Measurements from ENCODE around the gene KAT6B.

Gene KAT6B

DNA sequence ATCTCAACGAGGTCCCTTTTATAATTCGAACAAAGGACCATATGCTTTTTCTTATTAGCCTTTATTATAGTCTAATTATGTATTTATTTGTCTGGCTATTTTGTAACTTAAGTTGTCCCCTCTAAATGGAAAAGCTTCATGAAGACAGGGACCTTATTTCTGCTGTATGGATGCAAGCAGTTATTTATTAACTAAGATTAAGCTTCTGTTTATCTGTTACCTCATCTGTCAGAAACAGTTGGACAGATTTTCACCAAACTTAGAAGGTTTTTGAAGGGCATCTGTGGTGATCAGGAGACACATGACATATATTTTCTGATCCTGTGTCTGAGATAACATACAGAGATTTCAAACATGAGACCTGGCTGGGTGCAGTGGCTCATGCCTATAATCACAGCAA is 43.2 kb downstream of the KAT6B start:
- no peaks in the 10 kb centered on the region for H3K27me3 ChIP-seq
- H3K4me1 ChIP-seq: peaks cover 11% of the 10 kb centered on the region
- H3K9me3 ChIP-seq: no peaks in the 10 kb centered on the region
- no peak for DNase-seq
- H3K4me3 ChIP-seq (ENCODE audit: low read depth, low read length): no peak overlapping the region
- no peaks in the 10 kb centered on the region for H3K36me3 ChIP-seq
- TF ChIP-seq, protein P1, sequence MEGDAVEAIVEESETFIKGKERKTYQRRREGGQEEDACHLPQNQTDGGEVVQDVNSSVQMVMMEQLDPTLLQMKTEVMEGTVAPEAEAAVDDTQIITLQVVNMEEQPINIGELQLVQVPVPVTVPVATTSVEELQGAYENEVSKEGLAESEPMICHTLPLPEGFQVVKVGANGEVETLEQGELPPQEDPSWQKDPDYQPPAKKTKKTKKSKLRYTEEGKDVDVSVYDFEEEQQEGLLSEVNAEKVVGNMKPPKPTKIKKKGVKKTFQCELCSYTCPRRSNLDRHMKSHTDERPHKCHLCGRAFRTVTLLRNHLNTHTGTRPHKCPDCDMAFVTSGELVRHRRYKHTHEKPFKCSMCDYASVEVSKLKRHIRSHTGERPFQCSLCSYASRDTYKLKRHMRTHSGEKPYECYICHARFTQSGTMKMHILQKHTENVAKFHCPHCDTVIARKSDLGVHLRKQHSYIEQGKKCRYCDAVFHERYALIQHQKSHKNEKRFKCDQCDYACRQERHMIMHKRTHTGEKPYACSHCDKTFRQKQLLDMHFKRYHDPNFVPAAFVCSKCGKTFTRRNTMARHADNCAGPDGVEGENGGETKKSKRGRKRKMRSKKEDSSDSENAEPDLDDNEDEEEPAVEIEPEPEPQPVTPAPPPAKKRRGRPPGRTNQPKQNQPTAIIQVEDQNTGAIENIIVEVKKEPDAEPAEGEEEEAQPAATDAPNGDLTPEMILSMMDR (IDR thresholded peaks at IDR 0.05; ENCODE audit: low read depth, low read length): no peak

DNA sequence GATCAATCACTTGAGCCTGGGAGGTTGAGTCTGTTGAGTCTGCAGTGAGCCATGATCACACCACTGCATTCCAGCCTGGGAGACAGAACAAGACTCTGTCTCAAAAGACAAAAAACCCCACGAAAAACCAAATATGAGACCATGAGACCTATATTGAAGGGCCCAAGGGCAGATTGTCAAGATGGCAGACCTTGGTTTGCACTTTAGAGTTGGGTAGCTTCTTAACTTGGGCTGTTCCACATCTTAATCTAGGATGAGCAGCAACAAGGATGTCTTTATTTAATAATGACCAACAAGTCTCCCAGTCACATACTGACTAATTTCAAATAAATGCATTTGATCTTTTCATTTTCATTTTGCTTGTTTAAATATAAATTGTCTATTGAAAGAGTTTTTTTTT is 43.8 kb downstream of the KAT6B start:
- H3K9me3 ChIP-seq: no peaks in the 10 kb centered on the region
- TF ChIP-seq, protein P1 (IDR thresholded peaks at IDR 0.05; ENCODE audit: low read depth, low read length): no peak
- H3K36me3 ChIP-seq: no peaks in the 10 kb centered on the region
- no peak for DNase-seq
- no peaks in the 10 kb centered on the region for H3K27me3 ChIP-seq
- no peak overlapping the region for H3K4me3 ChIP-seq (ENCODE audit: low read depth, low read length)
- peaks cover 11% of the 10 kb centered on the region for H3K4me1 ChIP-seq

DNA sequence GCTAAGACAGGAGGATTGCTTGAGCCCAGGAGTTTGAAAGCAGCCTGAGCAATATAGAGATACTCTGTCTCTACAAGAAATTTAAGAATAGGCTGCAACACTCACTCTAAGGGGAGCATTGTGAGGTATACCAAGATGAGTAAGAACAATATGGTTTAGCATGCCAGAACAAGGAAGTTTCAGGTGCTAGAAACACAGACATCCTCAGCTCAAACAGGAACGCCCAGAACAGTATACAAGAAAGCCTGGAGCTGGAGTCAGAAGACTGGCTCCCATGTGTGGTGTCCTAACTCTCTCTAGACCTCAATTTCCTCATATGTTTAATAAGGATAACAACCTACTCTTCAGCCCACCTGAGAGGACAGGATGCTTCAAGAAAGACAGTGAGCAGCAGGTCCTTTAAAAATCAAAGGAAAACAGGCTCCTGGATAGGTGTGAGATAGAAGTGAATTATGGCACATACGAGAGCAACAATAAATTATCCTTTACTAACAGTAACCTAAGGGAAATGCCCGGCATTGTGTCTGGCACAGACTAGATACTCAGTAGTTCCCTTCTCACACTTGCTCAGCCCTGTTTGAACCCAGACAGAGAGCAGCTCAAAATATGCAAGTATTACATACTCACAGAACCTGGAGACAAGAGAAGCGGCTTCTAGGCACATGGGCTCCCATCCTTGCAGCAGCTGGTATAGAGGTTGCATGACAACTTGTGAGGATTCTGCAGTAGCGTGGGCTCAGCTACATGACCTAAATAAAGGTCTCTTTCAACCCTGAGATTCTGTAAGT is 45.4 kb downstream of the KAT6B start:
- DNase-seq: no peak

DNA sequence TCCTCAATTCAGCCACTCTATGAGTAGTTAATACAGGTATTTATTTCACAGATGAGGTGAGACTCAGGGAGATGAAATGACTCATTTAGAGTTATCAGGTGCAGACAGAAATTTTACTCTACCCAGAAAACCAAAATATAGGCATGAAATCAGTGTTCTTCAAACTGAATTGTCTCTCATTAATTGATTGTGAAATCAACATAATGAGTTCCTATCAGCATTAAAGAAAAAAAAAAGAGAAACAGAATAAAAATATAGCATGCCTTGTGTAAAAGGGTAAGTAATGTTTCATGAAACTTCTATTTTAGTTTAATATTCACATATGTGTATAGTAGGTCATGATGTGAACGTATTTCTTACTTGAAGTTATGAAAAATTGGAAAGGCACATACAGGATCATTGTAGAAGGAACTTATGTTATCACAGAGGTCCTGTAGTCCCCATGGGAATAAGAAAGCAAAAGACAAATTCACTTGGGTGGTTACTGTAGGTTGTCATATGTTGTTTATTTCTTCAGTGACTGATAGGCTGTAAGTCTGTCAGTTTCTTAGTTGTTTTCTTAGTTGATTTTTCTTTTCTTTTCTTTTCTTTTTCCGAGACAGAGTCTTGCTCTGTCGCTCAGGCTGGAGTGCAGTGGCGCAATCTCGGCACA is 47.5 kb downstream of the KAT6B start:
- no peak for DNase-seq
- no peaks in the 10 kb centered on the region for H3K27me3 ChIP-seq
- TF ChIP-seq, protein P1 (IDR thresholded peaks at IDR 0.05; ENCODE audit: low read depth, low read length): no peak
- no peaks in the 10 kb centered on the region for H3K4me1 ChIP-seq
- no peaks in the 10 kb centered on the region for H3K9me3 ChIP-seq
- no peaks in the 10 kb centered on the region for H3K36me3 ChIP-seq
- no peak overlapping the region for H3K4me3 ChIP-seq (ENCODE audit: low read depth, low read length)

More for the DNA sequence above, 45.4 kb downstream of the KAT6B start:
- TF ChIP-seq, protein P1 (IDR thresholded peaks at IDR 0.05; ENCODE audit: low read depth, low read length): no peak
- no peaks in the 10 kb centered on the region for H3K36me3 ChIP-seq
- no peak overlapping the region for H3K4me3 ChIP-seq (ENCODE audit: low read depth, low read length)
- no peaks in the 10 kb centered on the region for H3K9me3 ChIP-seq
- no peaks in the 10 kb centered on the region for H3K27me3 ChIP-seq
- H3K4me1 ChIP-seq: peaks cover 10% of the 10 kb centered on the region

DNA sequence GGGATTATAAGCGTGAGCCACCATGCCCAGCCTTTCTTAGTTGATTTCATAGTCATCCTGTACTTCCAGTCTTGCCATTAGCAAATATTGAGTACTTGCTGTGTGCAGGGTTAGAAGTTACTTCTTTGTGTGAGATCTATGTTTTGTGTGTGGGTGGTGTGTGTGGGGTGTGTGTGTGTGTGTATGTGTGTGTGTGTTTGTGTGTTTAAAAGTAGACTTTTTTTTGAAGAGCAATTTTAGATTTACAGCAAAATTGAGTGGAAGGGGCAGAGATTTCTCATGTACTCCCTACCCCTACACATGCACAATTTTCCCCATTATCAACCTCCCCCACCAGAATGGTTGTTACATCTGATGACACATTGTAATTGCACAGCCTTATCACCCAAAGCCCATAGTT is 48.2 kb downstream of the KAT6B start:
- TF ChIP-seq, protein P1 (IDR thresholded peaks at IDR 0.05; ENCODE audit: low read depth, low read length): no peak
- Histone ChIP-seq H3K27me3 (no peaks in the 10 kb centered on the region), H3K4me3 (ENCODE audit: low read depth, low read length) (no peak overlapping the region), H3K4me1 (no peaks in the 10 kb centered on the region), H3K36me3 (no peaks in the 10 kb centered on the region), H3K9me3 (no peaks in the 10 kb centered on the region)
- DNase-seq: no peak

DNA sequence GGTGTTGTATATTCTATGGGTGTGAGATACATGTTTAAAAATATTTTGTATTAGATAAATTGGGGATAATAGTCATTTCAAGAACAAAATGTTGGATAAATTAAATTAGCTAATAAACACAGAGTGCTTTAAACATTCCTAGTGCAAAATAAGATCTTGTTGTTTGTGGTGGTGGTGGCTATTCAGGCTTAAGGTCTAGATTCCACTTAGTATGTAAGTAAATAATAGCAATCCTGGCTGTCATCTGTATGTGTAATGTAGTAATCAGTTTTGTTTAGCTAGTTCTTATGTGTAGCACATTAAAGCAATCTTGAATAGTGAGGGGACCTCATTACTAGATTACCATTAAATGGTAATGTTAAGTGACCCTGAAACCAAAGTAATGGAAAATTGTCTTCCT is 48.7 kb downstream of the KAT6B start:
- Histone ChIP-seq H3K36me3 (no peaks in the 10 kb centered on the region), H3K4me3 (ENCODE audit: low read depth, low read length) (no peak overlapping the region), H3K4me1 (no peaks in the 10 kb centered on the region), H3K27me3 (no peaks in the 10 kb centered on the region), H3K9me3 (no peaks in the 10 kb centered on the region)
- no peak for DNase-seq
- TF ChIP-seq, protein P1 (IDR thresholded peaks at IDR 0.05; ENCODE audit: low read depth, low read length): no peak

All from BE2C (cell line).